ENCODE measurements around the gene CTNNA3.

DNA sequence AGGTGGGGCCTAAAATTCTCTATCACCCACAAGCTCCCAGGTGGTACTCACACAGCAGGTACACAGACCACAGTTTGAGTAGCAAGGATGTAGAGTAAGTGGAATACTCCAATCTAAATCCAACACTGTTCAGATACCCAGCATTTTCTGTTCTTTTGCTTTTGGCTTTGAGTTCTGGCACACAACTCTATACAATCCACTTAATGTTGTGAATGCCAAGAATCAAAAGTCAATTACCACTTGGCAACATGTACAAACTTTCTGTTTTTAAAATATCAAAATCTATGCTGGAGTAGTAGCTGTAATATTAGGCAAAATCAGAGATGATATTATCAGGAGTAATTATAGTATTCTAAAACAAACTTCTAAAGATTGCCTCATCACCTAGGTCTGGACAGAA lies 903.6 kb downstream of the CTNNA3 start:
- TF ChIP-seq, protein P1, sequence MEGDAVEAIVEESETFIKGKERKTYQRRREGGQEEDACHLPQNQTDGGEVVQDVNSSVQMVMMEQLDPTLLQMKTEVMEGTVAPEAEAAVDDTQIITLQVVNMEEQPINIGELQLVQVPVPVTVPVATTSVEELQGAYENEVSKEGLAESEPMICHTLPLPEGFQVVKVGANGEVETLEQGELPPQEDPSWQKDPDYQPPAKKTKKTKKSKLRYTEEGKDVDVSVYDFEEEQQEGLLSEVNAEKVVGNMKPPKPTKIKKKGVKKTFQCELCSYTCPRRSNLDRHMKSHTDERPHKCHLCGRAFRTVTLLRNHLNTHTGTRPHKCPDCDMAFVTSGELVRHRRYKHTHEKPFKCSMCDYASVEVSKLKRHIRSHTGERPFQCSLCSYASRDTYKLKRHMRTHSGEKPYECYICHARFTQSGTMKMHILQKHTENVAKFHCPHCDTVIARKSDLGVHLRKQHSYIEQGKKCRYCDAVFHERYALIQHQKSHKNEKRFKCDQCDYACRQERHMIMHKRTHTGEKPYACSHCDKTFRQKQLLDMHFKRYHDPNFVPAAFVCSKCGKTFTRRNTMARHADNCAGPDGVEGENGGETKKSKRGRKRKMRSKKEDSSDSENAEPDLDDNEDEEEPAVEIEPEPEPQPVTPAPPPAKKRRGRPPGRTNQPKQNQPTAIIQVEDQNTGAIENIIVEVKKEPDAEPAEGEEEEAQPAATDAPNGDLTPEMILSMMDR (IDR thresholded peaks at IDR 0.05), result no peak
- TF ChIP-seq POLR2A (IDR thresholded peaks at IDR 0.05), result no peak

All from uterus (tissue), 2 donors.